ENCODE measurements around the gene MXD4. TPM values are rescaled to one million over a fixed set of nuclear protein-coding genes. Genes with fewer than 3 reads are reported as not detected.

The MXD4 gene
- total and polyA plus RNA-seq, 9 of the 15 experiments (the other 6 are each of a cell fraction or from before 2014, with no cell fraction given) = 0.06 to 13.5 (median 5.9) TPM

GRCh38 chr4:2280531-2281300, 18.8 kb upstream of the MXD4 start:
- Histone ChIP-seq H3K79me2 (ENCODE audit: control insufficient read depth, insufficient read depth, low read length) (no peaks in the 10 kb centered on the region), H3K9me1 (ENCODE audit: control insufficient read depth, insufficient read depth, low read length) (no peaks in the 10 kb centered on the region), H3K9ac (ENCODE audit: insufficient read depth in 1 of 2, low read depth in 2 of 2, low read length in 2 of 2) (no peak overlapping the region), H3K36me3 (ENCODE audit: control insufficient read depth, insufficient read depth, low read length) (no peaks in the 10 kb centered on the region), H3K4me1 (replicated peaks in 1 of 2; ENCODE audit: control insufficient read depth in 2 of 2, insufficient read depth in 2 of 2, low read length in 2 of 2) (peaks cover 0 to 12% of the 10 kb centered on the region in 2 experiments; a peak in 2 of 5 replicates), H3K27ac (ENCODE audit: extremely low read depth, low read depth, low read length) (no peak overlapping the region), H2AFZ (ENCODE audit: low read depth, low read length) (no peak overlapping the region), H3K9me3 (replicated peaks; ENCODE audit: control insufficient read depth, insufficient read depth, low read depth, low read length) (no peaks in the 10 kb centered on the region), H3K4me2 (ENCODE audit: insufficient read depth, low read length) (no peak overlapping the region), H3K4me3 (no peak overlapping the region), H4K20me1 (replicated peaks; ENCODE audit: control insufficient read depth, insufficient read depth, low read length) (no peaks in the 10 kb centered on the region), H3K27me3 (ENCODE audit: control insufficient read depth in 2 of 2, insufficient read depth in 2 of 2, low read length in 2 of 2) (no peaks in the 10 kb centered on the region)
- 53% methylated on average over 13 of the region's 13 CpGs for WGBS (ENCODE audit: insufficient coverage, low coverage, missing lambda C conversion rate)
- DNase-seq (ENCODE audit: extremely low read depth in 1 of 4, low spot score in 3 of 4) (no peak), ATAC-seq (no peak; the same call in 2 of the 3 replicates), FAIRE-seq (no peak)
- ChIA-PET POLR2A (interaction anchor here (0.7 kb wide), 1 partner anchor 33 kb away, joined by 3 read pairs; no protein-coding TSS in a partner anchor), CTCF (ENCODE audit: low intra/inter-chr PET ratio) (no interaction called here)
- intact Hi-C loops (cut with micrococcal nuclease) (no loop called here), in situ Hi-C loops (cut with MboI) (no loop called here)
- BruUV-seq (replicated peaks) = no TSS peak
- TF ChIP-seq SP2 (IDR thresholded peaks at IDR 0.05; ENCODE audit: extremely low read depth, low read depth, low read length, poor library complexity, severe bottlenecking) = no peak
- no peak for TF ChIP-seq RHOXF2B (CRISPR knock-in tag; conservative IDR thresholded peaks at IDR 0.05)
- TF ChIP-seq TAF1 (IDR thresholded peaks at IDR 0.05; ENCODE audit: control insufficient read depth, extremely low read depth, insufficient read depth, low read length, severe bottlenecking) = no peak
- TF ChIP-seq HMG20A (CRISPR knock-in tag; conservative IDR thresholded peaks at IDR 0.05) = no peak
- TF ChIP-seq ZFP1 (CRISPR knock-in tag; IDR thresholded peaks at IDR 0.05) = no peak
- TF ChIP-seq SMARCB1 (IDR thresholded peaks at IDR 0.05; ENCODE audit: insufficient read length, low read depth) = no peak
- no peak for TF ChIP-seq MBD1 (CRISPR knock-in tag; IDR thresholded peaks at IDR 0.05)
- no peak for TF ChIP-seq THAP12 (CRISPR knock-in tag; IDR thresholded peaks at IDR 0.05)
- no peak for TF ChIP-seq ZNF668 (CRISPR knock-in tag; IDR thresholded peaks at IDR 0.05)
- no peak for TF ChIP-seq SUPT5H (IDR thresholded peaks at IDR 0.05)
- no peak for TF ChIP-seq RBM34 (IDR thresholded peaks at IDR 0.05; ENCODE audit: borderline replicate concordance, insufficient read depth, low read length)
- no peak for TF ChIP-seq NFYB (IDR thresholded peaks at IDR 0.05; ENCODE audit: extremely low read depth, insufficient read length)
- no peak for TF ChIP-seq TEAD2 (tag; IDR thresholded peaks at IDR 0.05)
- no peak for TF ChIP-seq THAP7 (CRISPR knock-in tag; IDR thresholded peaks at IDR 0.05)
- no peak for TF ChIP-seq CEBPB (tag; IDR thresholded peaks at IDR 0.05)

Data from K562 (cell line).